Measurements from ENCODE around the gene KRTAP5-10. TPM values are rescaled to one million over a fixed set of nuclear protein-coding genes. Genes with fewer than 3 reads are reported as not detected.
"Not testable (repeated sequence)": the region's sequence is repeated elsewhere in the genome, so short reads cannot be mapped to it uniquely, and the experiment has no call there.

KRTAP5-10 gene
- total RNA-seq, 2 experiments from 2014 or later = not detected

DNA sequence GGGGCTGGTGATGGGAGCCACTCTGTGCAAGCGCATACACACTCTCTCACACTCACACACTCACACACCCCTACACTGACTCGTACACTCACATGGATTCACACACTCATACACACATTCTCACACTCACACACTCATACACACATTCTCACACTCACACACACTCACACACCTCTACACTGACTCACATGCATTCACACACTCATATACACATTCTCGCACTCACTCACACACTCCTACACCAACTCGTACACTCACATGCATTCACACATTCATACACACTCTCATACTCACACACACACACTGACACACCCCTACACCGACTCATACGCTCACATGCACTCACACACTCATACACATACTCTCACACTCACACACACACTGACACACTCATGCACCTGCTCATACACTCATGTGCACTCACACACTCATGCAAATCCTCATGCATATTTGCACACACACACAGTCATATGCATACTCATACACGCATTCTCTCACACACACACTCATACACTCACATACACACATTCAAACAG, 12.2 kb downstream of the KRTAP5-10 start:
- Mint-ChIP-seq H3K9me3 (no peaks in the 10 kb centered on the region), H3K4me1 (ENCODE audit: low read depth) (no peaks in the 10 kb centered on the region), H3K36me3 (ENCODE audit: low read depth) (no peaks in the 10 kb centered on the region), H3K4me3 (no peak overlapping the region), H3K27me3 (peaks cover 24% of the 10 kb centered on the region), H3K27ac (no peak overlapping the region)
- H3K4me1 ChIP-seq (ENCODE audit: insufficient read depth, low read length) = no peaks in the 10 kb centered on the region
- no peak overlapping the region for H3K27ac ChIP-seq (ENCODE audit: low read depth in 1 of 2, low read length in 2 of 2)
- H3K9me3 ChIP-seq (ENCODE audit: control insufficient read depth in 1 of 2, insufficient read depth in 1 of 2, low read length in 2 of 2) = no peaks in the 10 kb centered on the region
- H3K4me3 ChIP-seq (ENCODE audit: low read length) = no peak overlapping the region
- intact Hi-C loops (cut with DNase I, micrococcal nuclease) = no loop called here
- peaks cover 0 to 4% of the 10 kb centered on the region in 2 experiments for H3K27me3 ChIP-seq (ENCODE audit: control insufficient read depth in 1 of 2, insufficient read depth in 2 of 2, low read length in 2 of 2)
- ChIA-PET POLR2A (no interaction called here), CTCF (no interaction called here)
- no peaks in the 10 kb centered on the region for H3K36me3 ChIP-seq (ENCODE audit: insufficient read depth, low read length)
- DNase-seq (no peak), ATAC-seq (ENCODE audit: poor library complexity) (no peak)
- no peak for TF ChIP-seq CTCF (IDR thresholded peaks at IDR 0.05)

DNA sequence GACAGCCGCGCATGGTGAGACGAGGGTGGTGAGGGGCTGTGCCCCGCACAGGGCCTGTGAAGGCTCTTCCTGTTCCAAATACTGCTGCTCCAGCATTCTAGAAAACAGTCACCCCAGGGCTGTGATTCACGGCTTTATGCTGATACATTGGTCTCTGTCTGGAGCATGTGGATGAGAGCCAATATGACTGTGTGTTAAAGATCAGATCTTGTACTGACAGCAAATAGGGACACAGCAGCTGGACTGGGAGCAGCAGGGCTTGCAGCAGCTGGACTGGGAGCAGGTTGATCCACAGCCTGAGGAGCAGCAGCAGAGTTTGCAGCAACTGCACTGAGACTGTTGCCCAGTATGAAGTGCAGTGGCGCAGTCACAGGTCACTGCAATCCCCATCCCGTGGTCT, 14.2 kb downstream of the KRTAP5-10 start:
- H3K4me3 Mint-ChIP-seq; H3K27ac ChIP-seq (ENCODE audit: low read depth in 1 of 2, low read length in 2 of 2); CTCF ChIA-PET; POLR2A ChIA-PET; DNase-seq; H3K4me1 Mint-ChIP-seq (ENCODE audit: low read depth); H3K36me3 Mint-ChIP-seq (ENCODE audit: low read depth); intact Hi-C loops (cut with DNase I, micrococcal nuclease); H3K4me1 ChIP-seq (ENCODE audit: insufficient read depth, low read length); H3K4me3 ChIP-seq (ENCODE audit: low read length); H3K9me3 ChIP-seq (ENCODE audit: control insufficient read depth in 1 of 2, insufficient read depth in 1 of 2, low read length in 2 of 2); H3K27me3 ChIP-seq (ENCODE audit: control insufficient read depth in 1 of 2, insufficient read depth in 2 of 2, low read length in 2 of 2); H3K9me3 Mint-ChIP-seq; H3K27ac Mint-ChIP-seq; ATAC-seq (ENCODE audit: poor library complexity); H3K36me3 ChIP-seq (ENCODE audit: insufficient read depth, low read length): not testable (repeated sequence)
- peaks cover 34% of the 10 kb centered on the region for H3K27me3 Mint-ChIP-seq

- Histone ChIP-seq H3K27me3 (ENCODE audit: control insufficient read depth in 1 of 2, insufficient read depth in 2 of 2, low read length in 2 of 2) (peaks cover 0 to 4% of the 10 kb centered on the region in 2 experiments), H3K27ac (ENCODE audit: low read depth in 1 of 2, low read length in 2 of 2) (no peak overlapping the region), H3K9me3 (ENCODE audit: control insufficient read depth in 1 of 2, insufficient read depth in 1 of 2, low read length in 2 of 2) (no peaks in the 10 kb centered on the region), H3K4me1 (ENCODE audit: insufficient read depth, low read length) (no peaks in the 10 kb centered on the region), H3K36me3 (ENCODE audit: insufficient read depth, low read length) (no peaks in the 10 kb centered on the region), H3K4me3 (ENCODE audit: low read length) (no peak overlapping the region)
- TF ChIP-seq CTCF (IDR thresholded peaks at IDR 0.05) = peak; percentile 72
- ATAC-seq (ENCODE audit: poor library complexity) = no peak
- Mint-ChIP-seq H3K36me3 (ENCODE audit: low read depth) (no peaks in the 10 kb centered on the region), H3K27ac (no peak overlapping the region), H3K27me3 (peaks cover 37% of the 10 kb centered on the region), H3K9me3 (no peaks in the 10 kb centered on the region), H3K4me3 (no peak overlapping the region), H3K4me1 (ENCODE audit: low read depth) (no peaks in the 10 kb centered on the region)
- CTCF ChIA-PET = no interaction called here
- DNase-seq = peak in 6 of 14 experiments; percentile 3 to 42 (median 23)
- intact Hi-C loops (cut with DNase I, micrococcal nuclease) = no loop called here
- POLR2A ChIA-PET = no interaction called here
Measured at GRCh38 chr11:71580057-71581003, 15.0 kb downstream of the KRTAP5-10 start.
